Right ventricle myocardium superior (tissue), 1 donor: ENCODE results near the gene ATP2B2. TPM values are rescaled to one million over a fixed set of nuclear protein-coding genes. Genes with fewer than 3 reads are reported as not detected.
A peak's percentile ranks its signal among the peaks of the same experiment; 100 is the strongest.

Experiments
- ATAC-seq: fragments of 200-7000 bp; cut with Tn5 transposase; one replicate; pipeline ENCODE4 v1.9.1; 2020; ENCODE audit warnings: mild to moderate bottlenecking; ENCODE audit not compliant: poor library complexity
- DNase-seq: peaks from one replicate; pipeline ENCODE4 v3.0.0-alpha.2; 2020
- intact Hi-C: fragments of 100-400 bp; cut with DNase I; formaldehyde crosslinking; loops from one replicate; pipeline ENCODE4 v1.11.2; 2022
- total RNA-seq: library from RNA; stranded (reverse); fragmentation: NEBNext Ultra II Directional; extraction: Animal tissue kit (Norgen Biotek cat#: 25700); gene quantifications from one replicate; pipeline ENCODE4 v1.2.1, GENCODE V29; 2021
- donor health status: DM: no; HTN: yes; CAD: no; lungs with severe emphysema.

The ATP2B2 gene
- total RNA-seq, 1 donor from 2014 or later = not detected

GRCh38 chr3:10291641-10292040, 213.7 kb downstream of the ATP2B2 start:
- ATAC-seq (no peak), DNase-seq (no peak)
- intact Hi-C loops = no loop called here

- ATAC-seq (no peak), DNase-seq (no peak)
- intact Hi-C loops = no loop called here
Measured at GRCh38 chr3:10290481-10291176, 214.8 kb downstream of the ATP2B2 start.

GRCh38 chr3:10289787-10290355, 215.5 kb downstream of the ATP2B2 start:
- intact Hi-C loops = no loop called here
- no peak for ATAC-seq
- DNase-seq = no peak

- DNase-seq (no peak), ATAC-seq (no peak)
- intact Hi-C loops = no loop called here
Measured at GRCh38 chr3:10289077-10289476, 216.3 kb downstream of the ATP2B2 start.

- DNase-seq = no peak
- ATAC-seq = no peak
- intact Hi-C loops = no loop called here
Measured at GRCh38 chr3:10288575-10288960, 216.8 kb downstream of the ATP2B2 start.

- no peak for ATAC-seq
- DNase-seq = no peak
- intact Hi-C loops = no loop called here
Measured at GRCh38 chr3:10287936-10288574, 217.3 kb downstream of the ATP2B2 start.

- DNase-seq (no peak), ATAC-seq (no peak)
- intact Hi-C loops = no loop called here
Measured at GRCh38 chr3:10286596-10287295, 218.6 kb downstream of the ATP2B2 start.

- intact Hi-C loops = no loop called here
- ATAC-seq (no peak), DNase-seq (no peak)
Measured at GRCh38 chr3:10286133-10286524, 219.3 kb downstream of the ATP2B2 start.

- intact Hi-C loops = no loop called here
- DNase-seq (no peak), ATAC-seq (no peak)
Measured at GRCh38 chr3:10285272-10286132, 219.9 kb downstream of the ATP2B2 start.

GRCh38 chr3:10284496-10284895, 220.9 kb downstream of the ATP2B2 start:
- intact Hi-C loops = no loop called here
- ATAC-seq = no peak

GRCh38 chr3:10283638-10284037, 221.7 kb downstream of the ATP2B2 start:
- intact Hi-C loops = no loop called here
- peak; percentile 67 for ATAC-seq
- peak; percentile 64 for DNase-seq

More at GRCh38 chr3:10284496-10284895, 220.9 kb downstream of the ATP2B2 start:
- DNase-seq = no peak

GRCh38 chr3:10281951-10282350, 223.4 kb downstream of the ATP2B2 start:
- ATAC-seq (no peak), DNase-seq (no peak)
- intact Hi-C loops = no loop called here

- ATAC-seq (no peak), DNase-seq (peak; percentile 1)
- intact Hi-C loops = no loop called here
Measured at GRCh38 chr3:10280571-10280970, 224.8 kb downstream of the ATP2B2 start.

- no peak for ATAC-seq
- intact Hi-C loops = no loop called here
- DNase-seq = peak; percentile 10
Measured at GRCh38 chr3:10280177-10280529, 225.2 kb downstream of the ATP2B2 start.

GRCh38 chr3:10279384-10280176, 225.8 kb downstream of the ATP2B2 start:
- intact Hi-C loops = no loop called here

GRCh38 chr3:10278501-10278900, 226.9 kb downstream of the ATP2B2 start:
- intact Hi-C loops = no loop called here
- ATAC-seq = no peak

More at GRCh38 chr3:10279384-10280176, 225.8 kb downstream of the ATP2B2 start:
- DNase-seq = peak; percentile 10
- no peak for ATAC-seq

GRCh38 chr3:10277115-10277625, 228.2 kb downstream of the ATP2B2 start:
- DNase-seq (peak; percentile 16), ATAC-seq (no peak)
- intact Hi-C loops = no loop called here

More at GRCh38 chr3:10278501-10278900, 226.9 kb downstream of the ATP2B2 start:
- no peak for DNase-seq

- no peak for ATAC-seq
- DNase-seq = no peak
- intact Hi-C loops = no loop called here
Measured at GRCh38 chr3:10274601-10275000, 230.8 kb downstream of the ATP2B2 start.
